Measurements from ENCODE around the gene BTN2A1.
"Not testable (repeated sequence)": the region's sequence is repeated elsewhere in the genome, so short reads cannot be mapped to it uniquely, and the experiment has no call there.

Gene BTN2A1

GRCh38 chr6:26493258-26493657 is 35.5 kb downstream of the BTN2A1 start:
- DNase-seq (ENCODE audit: low read depth), result no peak

GRCh38 chr6:26494117-26494516 is 36.4 kb downstream of the BTN2A1 start:
- no peak for DNase-seq (ENCODE audit: low read depth)

GRCh38 chr6:26495281-26495680 is 37.5 kb downstream of the BTN2A1 start:
- no peak for DNase-seq (ENCODE audit: low read depth)

GRCh38 chr6:26497610-26498009 is 39.9 kb downstream of the BTN2A1 start:
- DNase-seq (ENCODE audit: low read depth), result no peak

GRCh38 chr6:26500102-26500501 is 42.3 kb downstream of the BTN2A1 start, which contains the start of gene BTN1A1:
Gene BTN1A1 (plus strand): TSS chr6:26500303. CDS start chr6:26501287, 984 bp downstream.
- no peak for DNase-seq (ENCODE audit: low read depth)

GRCh38 chr6:26501482-26501986 is 43.8 kb downstream of the BTN2A1 start:
- DNase-seq (ENCODE audit: low read depth), result no peak

GRCh38 chr6:26502165-26502564 is 44.4 kb downstream of the BTN2A1 start:
- DNase-seq (ENCODE audit: low read depth), result no peak

GRCh38 chr6:26502626-26503025 is 44.9 kb downstream of the BTN2A1 start:
- no peak for DNase-seq (ENCODE audit: low read depth)

GRCh38 chr6:26507658-26508057 is 49.9 kb downstream of the BTN2A1 start:
- no peak for DNase-seq (ENCODE audit: low read depth)

GRCh38 chr6:26511033-26511432 is 53.3 kb downstream of the BTN2A1 start:
- DNase-seq (ENCODE audit: low read depth), result not testable (repeated sequence)

- no peak for DNase-seq (ENCODE audit: low read depth)
Observed at GRCh38 chr6:26514984-26515383, 57.2 kb downstream of the BTN2A1 start.

GRCh38 chr6:26516481-26517427 is 59.0 kb downstream of the BTN2A1 start:
- no peak for DNase-seq (ENCODE audit: low read depth)

All from fibroblast of the conjunctiva (primary cell).